Naive thymus-derived CD8-positive, alpha-beta T cell (primary cell): ENCODE measurements around the gene TWIST2. TPM values are rescaled to one million over a fixed set of nuclear protein-coding genes. Genes with fewer than 3 reads are reported as not detected.

Experiments used
- ATAC-seq, 2 donors: fragments of 150-1000 bp; cut with Tn5 transposase in 1 of 2; sonication (Bioruptor Pico), chemical (Tn5 transposase) in 1 of 2; 1 replicate in 1 of 2; 2 replicates in 1 of 2; pipeline ENCODE4 v1.10.0; 2021; ENCODE audit warnings: mild to moderate bottlenecking in 2 of 2, moderate library complexity in 2 of 2
- POLR2A ChIA-PET: fragments of 350-600 bp; sonication (Branson Sonifier 250); formaldehyde crosslinking; loops from one replicate; lab custom pipeline; 2021; ENCODE audit warnings: antibody characterized with exemption; lab: Charles Lee
- DNase-seq, 10 donors: peaks; one replicate each; pipeline versions ENCODE4 v3.0.0 to v3.0.0-alpha.2; 2020 to 2022
- H3K27ac Mint-ChIP-seq, 10 donors: one replicate each; pipeline ENCODE4 v1.8.0; 2020 to 2022; ENCODE audit warnings: mild to moderate bottlenecking in 10 of 10, mixed read lengths in 10 of 10, moderate library complexity in 4 of 10, inconsistent platforms in 1 of 10
- H3K27me3 Mint-ChIP-seq, 5 donors: one replicate each; pipeline ENCODE4 v1.8.0; 2021 to 2022; ENCODE audit warnings: mixed read lengths in 5 of 5
- H3K36me3 Mint-ChIP-seq, 3 donors: one replicate each; pipeline ENCODE4 v1.8.0; 2020 to 2022; ENCODE audit warnings: mixed read lengths in 3 of 3, mild to moderate bottlenecking in 2 of 3, inconsistent platforms in 1 of 3
- H3K4me1 Mint-ChIP-seq, 4 donors: one replicate each; pipeline ENCODE4 v1.8.0; 2021 to 2022; ENCODE audit warnings: mixed read lengths in 4 of 4
- H3K4me3 Mint-ChIP-seq, 10 donors: one replicate each; pipeline ENCODE4 v1.8.0; 2020 to 2022; ENCODE audit warnings: mild to moderate bottlenecking in 10 of 10, mixed read lengths in 10 of 10, moderate library complexity in 6 of 10, inconsistent platforms in 1 of 10
- H3K9me3 Mint-ChIP-seq, 9 donors: one replicate each; pipeline ENCODE4 v1.8.0; 2020 to 2022; ENCODE audit warnings: mixed read lengths in 9 of 9, mild to moderate bottlenecking in 3 of 9, inconsistent platforms in 1 of 9, moderate library complexity in 1 of 9
- polyA plus RNA-seq, 3 donors: library from polyadenylated mRNA; unstranded; fragments of 300-500 nt; fragmentation: Illumina TruSeq; gene quantifications; one replicate each; pipeline ENCODE4 v1.2.3, GENCODE V29; 2021
- total RNA-seq, 8 experiments: library from RNA in 2 of 8; stranded (reverse) in 2 of 8; gene quantifications; one replicate each; pipeline ENCODE4 v1.2.3 and lab custom pipeline; 2021 to 2026

Gene TWIST2
- total and polyA plus RNA-seq, 5 experiments from 2014 or later: not detected

GRCh38 chr2:238843476-238843875, 4.4 kb upstream of the TWIST2 start:
- DNase-seq (no peak), ATAC-seq (no peak)
- POLR2A ChIA-PET: no interaction called here
- Mint-ChIP-seq H3K4me3 (no peak overlapping the region), H3K36me3 (no peaks in the 10 kb centered on the region), H3K27ac (no peak overlapping the region), H3K4me1 (no peaks in the 10 kb centered on the region), H3K9me3 (no peaks in the 10 kb centered on the region), H3K27me3 (peaks cover 21 to 56% (median 43%) of the 10 kb centered on the region in 5 donors)

GRCh38 chr2:238845583-238846377, 2.1 kb upstream of the TWIST2 start:
- ATAC-seq: no peak
- Mint-ChIP-seq H3K27me3 (peaks cover 17 to 55% (median 47%) of the 10 kb centered on the region in 5 donors), H3K4me3 (peak overlapping the region in 6 of 10 donors; percentile 13 to 51 (median 40))

DNA sequence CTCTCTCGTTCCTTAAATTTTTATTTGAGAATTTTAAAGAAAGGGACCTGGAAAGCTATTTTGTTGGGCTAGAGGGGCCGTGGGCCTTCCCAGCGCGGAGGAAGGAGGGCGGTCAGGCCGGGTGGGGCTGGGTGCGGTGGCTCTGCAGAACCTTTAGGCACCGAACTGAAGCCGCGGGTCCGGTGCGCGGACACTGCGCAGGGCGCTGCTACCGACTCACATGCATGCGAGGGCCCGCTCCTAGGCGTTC, 1.6 kb upstream of the TWIST2 start:
- no peaks in the 10 kb centered on the region for H3K9me3 Mint-ChIP-seq
- POLR2A ChIA-PET: no interaction called here
- H3K27me3 Mint-ChIP-seq: peaks cover 17 to 55% (median 52%) of the 10 kb centered on the region in 5 donors
- H3K4me3 Mint-ChIP-seq: peak overlapping the region in 2 of 10 donors; percentile 29 to 41
- no peak overlapping the region for H3K27ac Mint-ChIP-seq
- DNase-seq (no peak), ATAC-seq (no peak)
- no peaks in the 10 kb centered on the region for H3K36me3 Mint-ChIP-seq
- no peaks in the 10 kb centered on the region for H3K4me1 Mint-ChIP-seq

More at GRCh38 chr2:238845583-238846377, 2.1 kb upstream of the TWIST2 start:
- no peaks in the 10 kb centered on the region for H3K9me3 Mint-ChIP-seq
- H3K36me3 Mint-ChIP-seq: no peaks in the 10 kb centered on the region
- no peaks in the 10 kb centered on the region for H3K4me1 Mint-ChIP-seq
- H3K27ac Mint-ChIP-seq: peak overlapping the region in 1 of 10 donors; percentile 9
- POLR2A ChIA-PET: no interaction called here
- no peak for DNase-seq

DNA sequence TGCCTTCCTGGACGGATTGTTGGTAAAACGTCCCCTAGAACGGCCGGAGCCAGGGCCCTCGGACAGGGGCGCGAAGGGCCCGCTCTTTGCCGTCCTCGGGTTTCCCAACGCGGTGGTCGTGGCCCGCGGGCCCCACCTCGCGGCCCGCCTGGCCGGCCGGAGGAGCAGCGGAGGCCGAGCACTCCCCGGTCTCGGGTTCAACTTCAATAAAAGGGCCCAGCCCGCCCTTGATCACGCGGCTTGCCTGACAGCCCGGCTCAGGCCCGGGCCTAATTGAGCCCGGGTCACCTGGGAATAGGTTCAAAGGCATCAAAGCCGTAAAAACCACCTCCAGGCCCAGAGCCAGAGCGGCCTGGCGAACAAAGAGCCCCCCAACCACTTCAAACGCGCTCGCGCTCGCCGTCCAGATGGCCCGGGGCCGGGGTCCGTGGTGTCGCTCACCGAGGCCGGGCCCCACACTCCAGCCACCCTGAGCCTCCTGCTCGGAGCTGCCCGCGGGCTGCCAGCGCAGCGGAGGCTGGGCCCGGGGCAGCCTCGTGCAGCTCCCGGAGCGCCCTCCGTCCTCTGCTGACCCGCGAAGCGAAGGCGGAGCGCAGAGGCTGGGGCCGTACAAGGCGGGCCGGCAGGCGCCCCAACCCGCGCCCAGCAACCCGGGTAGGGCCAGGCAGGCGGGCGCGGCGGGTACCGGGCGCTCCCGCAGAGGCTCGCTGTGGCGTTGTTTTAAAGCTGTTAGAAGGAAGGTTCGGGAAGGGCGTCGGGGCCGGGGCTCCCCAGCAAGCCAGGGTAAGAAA, 1.1 kb upstream of the TWIST2 start:
- peaks cover 14 to 56% (median 51%) of the 10 kb centered on the region in 5 donors for H3K27me3 Mint-ChIP-seq
- POLR2A ChIA-PET: no interaction called here
- no peak overlapping the region for H3K27ac Mint-ChIP-seq
- no peaks in the 10 kb centered on the region for H3K36me3 Mint-ChIP-seq
- H3K4me1 Mint-ChIP-seq: no peaks in the 10 kb centered on the region
- H3K9me3 Mint-ChIP-seq: no peaks in the 10 kb centered on the region
- ATAC-seq: no peak
- no peak for DNase-seq
- peak overlapping the region in 3 of 10 donors; percentile 29 to 31 (median 31) for H3K4me3 Mint-ChIP-seq

DNA sequence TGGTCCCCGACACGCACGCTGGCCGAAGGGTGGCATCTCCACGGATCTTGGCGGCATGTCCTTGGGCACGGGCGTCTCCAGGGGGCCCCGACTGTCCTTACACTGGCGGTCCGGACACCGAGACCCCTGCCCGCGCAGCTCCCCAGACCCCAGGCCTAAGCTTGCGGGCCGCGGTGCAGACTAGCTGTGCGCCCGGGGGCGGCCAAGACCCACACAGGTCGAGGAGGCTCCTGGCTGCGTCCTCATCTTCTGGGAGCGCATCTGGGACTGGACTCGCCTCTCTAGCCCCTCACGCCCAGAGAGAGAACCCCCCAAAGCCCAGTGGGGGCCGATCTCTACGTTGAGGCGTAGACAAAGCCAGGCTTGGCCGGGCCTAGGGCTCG, 475 bp upstream of the TWIST2 start:
- peak overlapping the region in 3 of 10 donors; percentile 7 to 31 (median 31) for H3K4me3 Mint-ChIP-seq
- H3K27me3 Mint-ChIP-seq: peaks cover 14 to 54% (median 51%) of the 10 kb centered on the region in 5 donors
- no peaks in the 10 kb centered on the region for H3K36me3 Mint-ChIP-seq
- DNase-seq (no peak), ATAC-seq (no peak)
- POLR2A ChIA-PET: no interaction called here
- no peaks in the 10 kb centered on the region for H3K9me3 Mint-ChIP-seq
- no peaks in the 10 kb centered on the region for H3K4me1 Mint-ChIP-seq
- no peak overlapping the region for H3K27ac Mint-ChIP-seq

- H3K27me3 Mint-ChIP-seq: peaks cover 16 to 54% (median 44%) of the 10 kb centered on the region in 5 donors
- no peaks in the 10 kb centered on the region for H3K36me3 Mint-ChIP-seq
- no peaks in the 10 kb centered on the region for H3K4me1 Mint-ChIP-seq
- H3K4me3 Mint-ChIP-seq: peak overlapping the region in 1 of 10 donors; percentile 4
- DNase-seq: no peak
- POLR2A ChIA-PET: no interaction called here
- no peak overlapping the region for H3K27ac Mint-ChIP-seq
- ATAC-seq: no peak
- no peaks in the 10 kb centered on the region for H3K9me3 Mint-ChIP-seq
Observed at GRCh38 chr2:238848691-238848975, 748 bp downstream of the TWIST2 start.

DNA sequence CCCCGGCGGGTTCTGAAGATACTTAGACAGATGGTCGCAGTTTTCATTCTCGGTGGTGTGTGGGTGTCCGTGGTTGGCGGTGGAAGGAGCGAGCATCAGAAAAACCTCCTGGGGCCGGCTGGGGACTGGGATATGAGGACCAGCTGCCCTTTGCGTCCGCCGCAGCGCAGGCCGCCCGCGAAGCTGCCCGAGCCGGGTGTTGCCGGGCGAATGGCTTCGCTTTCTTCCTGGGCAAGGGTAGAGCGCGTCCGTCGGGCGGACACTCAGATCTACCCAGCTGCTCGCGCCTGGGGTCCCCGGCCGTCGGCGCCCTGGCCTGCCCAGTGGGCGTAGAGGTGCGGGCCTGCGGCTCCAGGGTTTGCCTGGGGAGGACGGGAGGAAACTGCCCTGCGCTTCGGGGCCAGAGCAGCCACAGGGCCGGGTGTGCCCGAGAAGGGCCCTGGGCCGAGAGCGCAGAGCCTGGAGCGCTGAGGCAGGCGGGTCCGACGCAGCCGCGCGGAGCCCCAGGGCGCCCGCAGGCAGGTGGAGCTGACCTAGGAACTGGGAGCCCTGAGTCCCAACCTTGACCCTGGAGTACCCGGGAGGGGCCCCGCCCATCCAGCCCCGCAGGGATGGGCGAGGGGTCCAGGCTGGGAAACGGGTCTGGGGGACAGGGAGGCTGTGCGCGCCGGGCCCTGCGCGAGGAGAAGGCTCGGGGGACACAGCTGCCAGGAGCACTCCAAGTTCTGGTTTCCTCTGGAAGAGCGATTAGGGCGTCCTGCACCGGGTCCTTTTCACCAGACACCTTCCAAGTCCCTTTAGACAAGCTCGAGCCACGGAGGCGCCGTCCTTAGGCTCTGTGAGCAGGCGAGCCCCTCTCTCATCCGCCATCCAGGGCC, 1.3 kb downstream of the TWIST2 start:
- peaks cover 13 to 54% (median 39%) of the 10 kb centered on the region in 5 donors for H3K27me3 Mint-ChIP-seq

GRCh38 chr2:238850091-238850490, 2.2 kb downstream of the TWIST2 start:
- POLR2A ChIA-PET: no interaction called here
- Mint-ChIP-seq H3K4me3 (no peak overlapping the region), H3K27ac (no peak overlapping the region), H3K9me3 (no peaks in the 10 kb centered on the region), H3K4me1 (no peaks in the 10 kb centered on the region), H3K36me3 (no peaks in the 10 kb centered on the region), H3K27me3 (peaks cover 10 to 53% (median 33%) of the 10 kb centered on the region in 5 donors)
- no peak for DNase-seq
- no peak for ATAC-seq

More for the DNA sequence above, 1.3 kb downstream of the TWIST2 start:
- H3K27ac Mint-ChIP-seq: no peak overlapping the region
- peak overlapping the region in 1 of 10 donors; percentile 4 for H3K4me3 Mint-ChIP-seq
- DNase-seq: no peak
- no peaks in the 10 kb centered on the region for H3K36me3 Mint-ChIP-seq
- POLR2A ChIA-PET: no interaction called here
- ATAC-seq: no peak
- no peaks in the 10 kb centered on the region for H3K9me3 Mint-ChIP-seq
- no peaks in the 10 kb centered on the region for H3K4me1 Mint-ChIP-seq

DNA sequence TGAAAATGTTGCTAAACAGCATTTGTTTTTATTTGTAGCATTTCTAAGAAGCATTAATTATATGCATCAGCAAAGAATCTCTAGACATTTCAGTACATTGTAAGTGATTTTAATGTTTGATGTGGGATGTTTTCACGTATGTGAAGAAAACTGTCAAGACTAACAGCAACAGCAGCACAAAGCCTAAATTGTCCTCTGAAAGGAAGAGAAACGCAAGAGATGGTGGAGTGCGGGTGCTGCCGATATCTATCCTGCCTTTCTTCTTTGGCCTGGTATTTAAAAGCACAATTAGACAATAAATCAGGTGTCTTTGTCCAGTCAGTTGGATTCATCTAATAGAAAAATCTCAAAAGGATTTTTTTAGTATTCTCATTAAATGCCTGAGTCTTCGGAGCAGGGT, 3.1 kb downstream of the TWIST2 start:
- Mint-ChIP-seq H3K27me3 (peaks cover 8 to 55% (median 26%) of the 10 kb centered on the region in 5 donors), H3K36me3 (no peaks in the 10 kb centered on the region), H3K9me3 (no peaks in the 10 kb centered on the region), H3K4me1 (no peaks in the 10 kb centered on the region), H3K4me3 (no peak overlapping the region), H3K27ac (no peak overlapping the region)
- ATAC-seq (no peak), DNase-seq (no peak)
- POLR2A ChIA-PET: no interaction called here

GRCh38 chr2:238851761-238852160, 3.9 kb downstream of the TWIST2 start:
- POLR2A ChIA-PET: no interaction called here
- ATAC-seq (no peak), DNase-seq (no peak)
- Mint-ChIP-seq H3K4me3 (no peak overlapping the region), H3K27me3 (peaks cover 8 to 52% (median 23%) of the 10 kb centered on the region in 5 donors), H3K27ac (no peak overlapping the region), H3K4me1 (no peaks in the 10 kb centered on the region), H3K36me3 (no peaks in the 10 kb centered on the region), H3K9me3 (no peaks in the 10 kb centered on the region)

- no peaks in the 10 kb centered on the region for H3K36me3 Mint-ChIP-seq
- no peak overlapping the region for H3K4me3 Mint-ChIP-seq
- ATAC-seq (no peak), DNase-seq (no peak)
- H3K27me3 Mint-ChIP-seq: peaks cover 10 to 58% (median 26%) of the 10 kb centered on the region in 5 donors
- POLR2A ChIA-PET: no interaction called here
- no peaks in the 10 kb centered on the region for H3K4me1 Mint-ChIP-seq
- H3K9me3 Mint-ChIP-seq: no peaks in the 10 kb centered on the region
- no peak overlapping the region for H3K27ac Mint-ChIP-seq
Observed at GRCh38 chr2:238852206-238852869, 4.5 kb downstream of the TWIST2 start.

GRCh38 chr2:238853218-238853617, 5.3 kb downstream of the TWIST2 start:
- no peaks in the 10 kb centered on the region for H3K9me3 Mint-ChIP-seq
- no peaks in the 10 kb centered on the region for H3K4me1 Mint-ChIP-seq
- H3K4me3 Mint-ChIP-seq: no peak overlapping the region
- ATAC-seq (no peak), DNase-seq (no peak)
- H3K27ac Mint-ChIP-seq: no peak overlapping the region
- POLR2A ChIA-PET: no interaction called here
- peaks cover 12 to 62% (median 29%) of the 10 kb centered on the region in 5 donors for H3K27me3 Mint-ChIP-seq
- no peaks in the 10 kb centered on the region for H3K36me3 Mint-ChIP-seq
